Thyroid gland (tissue), 4 donors: ENCODE data around the gene KIAA1549.

ENCODE experiments used
- CTCF ChIP-seq, 6 experiments: fragments of 200-600 bp in 3 of 6; fragments of 450-650 bp in 3 of 6; sonication (generic) in 3 of 6; IDR thresholded peaks; one replicate each; pipeline ENCODE4 v1.5.1; 2016 to 2019; ENCODE audit warnings: antibody characterized with exemption in 6 of 6, mild to moderate bottlenecking in 2 of 6, inconsistent platforms in 1 of 6, moderate library complexity in 1 of 6
- POLR2A ChIP-seq, 2 donors: fragments of 450-650 bp; IDR thresholded peaks; one replicate each; pipeline ENCODE4 v1.6.1; 2017; ENCODE audit warnings: antibody characterized with exemption in 2 of 2, mild to moderate bottlenecking in 2 of 2, moderate library complexity in 1 of 2

DNA sequence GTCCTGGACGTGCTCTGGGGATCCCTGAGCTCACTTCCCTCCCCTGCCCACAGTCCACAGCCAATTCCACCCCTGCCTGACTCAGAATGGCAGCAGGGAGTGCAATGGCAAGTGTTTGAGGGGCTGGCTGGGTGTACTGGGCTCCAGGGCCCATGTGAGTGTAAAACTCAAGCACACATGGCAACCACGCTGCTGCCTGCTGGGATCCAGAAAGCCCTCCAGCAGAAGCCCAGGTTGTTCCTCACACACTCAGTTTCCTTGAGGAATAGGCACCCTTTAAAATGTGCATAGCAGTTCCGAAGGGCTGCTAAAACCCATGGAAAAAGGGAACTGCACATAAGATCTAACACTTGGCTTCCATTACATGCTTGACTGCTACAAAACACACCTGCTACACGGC is 171.8 kb downstream of the KIAA1549 start:
- no peak for TF ChIP-seq CTCF (IDR thresholded peaks at IDR 0.05)
- no peak for TF ChIP-seq POLR2A (IDR thresholded peaks at IDR 0.05)
